Endothelial cell of umbilical vein (primary cell): Measurements from ENCODE around the gene CNGB1. TPM values are rescaled to one million over a fixed set of nuclear protein-coding genes. Genes with fewer than 3 reads are reported as not detected.

Experiments
- BruUV-seq: library from RNA; stranded (reverse); fragments of 400-500 nt; replicated peaks from 2 replicates; lab custom pipeline; 2021; lab: Mats Ljungman, UMichigan
- CTCF ChIA-PET: fragments of 300-600, 350-600 bp; sonication (Branson Sonifier 250); formaldehyde crosslinking; loops from one replicate; lab custom pipeline; 2021; ENCODE audit warnings: antibody characterized with exemption, inconsistent platforms; lab: Charles Lee
- POLR2A ChIA-PET: fragments of 300-600, 350-600 bp; sonication (Branson Sonifier 250); formaldehyde crosslinking; loops from one replicate; lab custom pipeline; 2021; ENCODE audit warnings: antibody characterized with exemption, inconsistent platforms; lab: Charles Lee
- DNase-seq: peaks from one replicate; pipeline ENCODE4 v3.0.0-alpha.2; 2011; ENCODE audit warnings: low read depth, low spot score
- FAIRE-seq: peaks from 2 replicates; lab custom pipeline; 2011; peaks lifted over from hg19 to GRCh38; lab: Jason Lieb, UNC
- H2AFZ ChIP-seq: 2 replicates; pipeline ENCODE4 v1.6.0; 2012; ENCODE audit warnings: low read depth, low read length, control low read depth, inconsistent platforms
- H3K27ac ChIP-seq: 2 replicates; pipeline ENCODE4 v1.5.1; 2011; ENCODE audit warnings: low read depth, mild to moderate bottlenecking, control low read depth, low read length, moderate library complexity; ENCODE audit not compliant: insufficient read depth
- H3K27me3 ChIP-seq, 2 experiments: 2 replicates each; pipeline versions ENCODE4 v1.6.0 to v1.6.1; 2011; ENCODE audit warnings: low read length in 2 of 2, mixed read lengths in 1 of 2; ENCODE audit not compliant: control insufficient read depth in 2 of 2, insufficient read depth in 2 of 2
- H3K36me3 ChIP-seq, 2 experiments: 2 replicates in 1 of 2; 3 replicates in 1 of 2; pipeline ENCODE4 v1.5.1; 2011; ENCODE audit warnings: low read length in 2 of 2, mild to moderate bottlenecking in 1 of 2, moderate library complexity in 1 of 2; ENCODE audit not compliant: control insufficient read depth in 2 of 2, insufficient read depth in 2 of 2; ENCODE audit errors: extremely low read depth in 1 of 2
- H3K4me1 ChIP-seq: 3 replicates; pipeline ENCODE4 v1.5.1; 2011; ENCODE audit warnings: mild to moderate bottlenecking, low read length; ENCODE audit not compliant: control insufficient read depth, insufficient read depth; ENCODE audit errors: extremely low read depth
- H3K4me2 ChIP-seq: 2 replicates; pipeline ENCODE4 v1.6.1; 2011; ENCODE audit warnings: low read length, control low read depth, mixed read lengths; ENCODE audit not compliant: insufficient read depth
- H3K4me3 ChIP-seq, 3 experiments: fragments of 200-600 bp in 1 of 3; sonication (generic), shearing (Covaris generic) in 1 of 3; replicated peaks in 1 of 3; 2 replicates each; pipeline ENCODE4 v1.5.1; 2011 to 2016; ENCODE audit warnings: control low read depth in 3 of 3, low read length in 3 of 3, mild to moderate bottlenecking in 2 of 3, inconsistent platforms in 1 of 3, low read depth in 1 of 3, moderate library complexity in 1 of 3; ENCODE audit not compliant: insufficient read depth in 1 of 3
- H3K79me2 ChIP-seq: 2 replicates; pipeline ENCODE4 v1.6.0; 2012; ENCODE audit warnings: low read length, inconsistent platforms; ENCODE audit not compliant: control insufficient read depth, insufficient read depth
- H3K9ac ChIP-seq: replicated peaks from 2 replicates; pipeline ENCODE3; 2011; ENCODE audit warnings: low read length, control low read depth; ENCODE audit not compliant: insufficient read depth; ENCODE audit errors: extremely low read depth
- H3K9me1 ChIP-seq: replicated peaks from 3 replicates; pipeline ENCODE4 v1.6.0; 2011; ENCODE audit warnings: mild to moderate bottlenecking, low read length; ENCODE audit not compliant: control insufficient read depth, insufficient read depth; ENCODE audit errors: extremely low read depth
- H3K9me3 ChIP-seq: replicated peaks from 2 replicates; pipeline ENCODE4 v1.5.1; 2012; ENCODE audit warnings: low read length, inconsistent platforms; ENCODE audit not compliant: control insufficient read depth, insufficient read depth
- H4K20me1 ChIP-seq: replicated peaks from 2 replicates; pipeline ENCODE3; 2011; ENCODE audit warnings: mild to moderate bottlenecking, low read length; ENCODE audit not compliant: control insufficient read depth, insufficient read depth; ENCODE audit errors: extremely low read depth
- EZH2 ChIP-seq: IDR thresholded peaks from 2 replicates; pipeline ENCODE4 v1.6.1; 2012; ENCODE audit warnings: borderline replicate concordance, low read depth, mild to moderate bottlenecking, moderate library complexity, low read length, inconsistent platforms; ENCODE audit not compliant: severe bottlenecking
- FOS ChIP-seq: IDR thresholded peaks from 2 replicates; pipeline ENCODE4 v1.6.1; 2011; ENCODE audit warnings: mild to moderate bottlenecking, low read length, moderate library complexity, borderline replicate concordance; ENCODE audit not compliant: insufficient read depth
- GATA2 ChIP-seq: IDR thresholded peaks from 2 replicates; pipeline ENCODE4 v1.7.0; 2011; ENCODE audit warnings: low read depth, mild to moderate bottlenecking, moderate library complexity, mixed read lengths, low read length; ENCODE audit not compliant: insufficient read length, insufficient read depth
- JUN ChIP-seq: IDR thresholded peaks from 2 replicates; pipeline ENCODE4 v1.6.1; 2011; ENCODE audit warnings: borderline replicate concordance, low read depth; ENCODE audit not compliant: insufficient read length, insufficient read depth
- MYC ChIP-seq: IDR thresholded peaks from one replicate; pipeline ENCODE4 v1.6.1; 2011; ENCODE audit warnings: mild to moderate bottlenecking, low read depth, low read length
- POLR2A ChIP-seq: IDR thresholded peaks from 2 replicates; pipeline ENCODE4 v1.6.1; 2012; ENCODE audit warnings: low read depth, mild to moderate bottlenecking, control low read depth, low read length
- POLR2AphosphoS5 ChIP-seq: IDR thresholded peaks from 2 replicates; pipeline ENCODE4 v1.6.1; 2012; ENCODE audit warnings: low read depth, mild to moderate bottlenecking, control low read depth, low read length, moderate library complexity; ENCODE audit not compliant: insufficient read depth
- dilution Hi-C: fragments of 300-500 bp; cut with MboI; formaldehyde crosslinking; loops from one replicate; pipeline ENCODE4 v1.15.0; 2019; ENCODE audit warnings: low sequenced_read_pairs; ENCODE audit not compliant: extremely low pct_ligation_motif_present
- intact Hi-C: fragments of 100-400 bp; cut with micrococcal nuclease; formaldehyde crosslinking; loops from one replicate; pipeline ENCODE4 v1.10.0; 2022
- polyA plus RNA-seq, 4 experiments: library from polyadenylated mRNA; depleted of rRNA in 3 of 4; stranded (reverse) in 3 of 4; unstranded in 1 of 4; fragments of >200 nt; gene quantifications; 2 replicates each; pipeline versions ENCODE4 v1.2.1 to v1.2.3, GENCODE V29; 2011 to 2012; ENCODE audit warnings: missing spikeins in 1 of 4
- total RNA-seq: library from RNA; stranded (reverse); gene quantifications from 2 replicates; pipeline ENCODE4 v1.2.3, GENCODE V29; 2021
- TF ChIP-seq, protein P1 (sequence below): IDR thresholded peaks from 2 replicates; pipeline ENCODE4 v1.6.1; 2011; ENCODE audit not compliant: insufficient read depth, insufficient read length
- TF ChIP-seq, protein P2 (sequence below), 2 donors: IDR thresholded peaks; 1 replicate in 1 of 2; 2 replicates in 1 of 2; pipeline ENCODE4 v1.5.1; 2011; ENCODE audit warnings: low read length in 2 of 2, mild to moderate bottlenecking in 2 of 2, moderate library complexity in 2 of 2, control low read depth in 1 of 2, inconsistent platforms in 1 of 2, low read depth in 1 of 2; ENCODE audit not compliant: insufficient read depth in 1 of 2; ENCODE audit errors: extremely low read depth in 1 of 2

Gene CNGB1
- total and polyA plus RNA-seq, 2 donors (not counting 3 experiments of a cell fraction or from before 2014, with no cell fraction given), result not detected

DNA sequence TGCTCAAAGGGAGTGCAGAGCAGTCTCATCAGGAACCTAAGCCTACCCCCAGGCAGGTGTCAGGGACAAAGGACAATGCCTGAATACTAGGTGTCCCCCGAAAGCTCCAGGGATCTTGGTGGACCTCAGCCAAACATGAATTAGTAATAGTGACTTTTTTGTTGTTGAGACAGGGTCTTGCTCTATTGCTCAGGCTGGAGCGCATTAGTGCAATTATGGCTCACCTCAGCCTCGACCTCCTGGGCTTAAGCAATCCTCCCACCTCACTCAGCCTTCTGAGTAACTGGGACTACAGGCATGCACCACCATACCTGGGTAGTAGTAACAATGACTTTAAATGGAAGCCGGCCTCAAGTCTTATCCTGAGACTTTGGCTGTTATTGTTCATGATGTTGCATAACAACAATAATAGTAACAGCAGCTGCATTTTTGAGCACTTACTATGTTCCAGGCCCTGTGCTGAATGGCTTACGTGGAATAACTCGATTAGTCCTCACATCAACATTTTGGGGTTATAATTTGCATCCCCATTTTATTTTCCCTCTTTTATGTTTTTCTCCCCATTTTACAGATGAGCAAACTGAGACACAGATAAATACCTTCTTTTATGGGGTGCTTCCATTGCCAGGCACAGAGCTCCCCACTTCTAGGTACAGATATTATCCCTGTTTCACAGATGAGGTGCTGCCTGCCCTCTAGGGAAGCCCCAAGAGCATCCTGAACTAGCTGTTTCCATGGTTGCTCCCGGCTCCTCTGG, 19.5 kb downstream of the CNGB1 start:
- no TSS peak for BruUV-seq
- dilution Hi-C loops, result no loop called here
- intact Hi-C loops, result no loop called here
- Histone ChIP-seq H3K27me3 (no peaks in the 10 kb centered on the region), H3K4me3 (no peak overlapping the region), H3K79me2 (no peaks in the 10 kb centered on the region), H3K36me3 (no peaks in the 10 kb centered on the region), H3K4me1 (no peaks in the 10 kb centered on the region), H2AFZ (no peak overlapping the region), H3K9me3 (no peaks in the 10 kb centered on the region), H3K9ac (no peak overlapping the region), H3K27ac (no peak overlapping the region), H3K9me1 (no peaks in the 10 kb centered on the region), H3K4me2 (no peak overlapping the region), H4K20me1 (no peaks in the 10 kb centered on the region)
- no peak for TF ChIP-seq JUN
- CTCF ChIA-PET, result interaction anchor here (1.7 kb wide), 1 partner anchor 12 kb away, joined by 4 read pairs; no protein-coding TSS in a partner anchor
- no peak for FAIRE-seq
- DNase-seq, result no peak
- POLR2A ChIA-PET, result no interaction called here

- no peak overlapping the region for H3K27ac ChIP-seq
- DNase-seq, result no peak
- no peaks in the 10 kb centered on the region for H3K36me3 ChIP-seq
- no peaks in the 10 kb centered on the region for H3K9me3 ChIP-seq
- H3K79me2 ChIP-seq, result no peaks in the 10 kb centered on the region
- H3K4me2 ChIP-seq, result no peak overlapping the region
- no peaks in the 10 kb centered on the region for H3K4me1 ChIP-seq
- CTCF ChIA-PET, result interaction anchor here (1.7 kb wide), 1 partner anchor 11 kb away, joined by 4 read pairs; no protein-coding TSS in a partner anchor
- no peaks in the 10 kb centered on the region for H4K20me1 ChIP-seq
- no TSS peak for BruUV-seq
- no peak overlapping the region for H3K9ac ChIP-seq
- dilution Hi-C loops (no loop called here), intact Hi-C loops (no loop called here)
- POLR2A ChIA-PET, result no interaction called here
- no peaks in the 10 kb centered on the region for H3K9me1 ChIP-seq
- no peak overlapping the region for H3K4me3 ChIP-seq
- no peak overlapping the region for H2AFZ ChIP-seq
- TF ChIP-seq JUN (no peak), POLR2AphosphoS5 (no peak), POLR2A (no peak), MYC (no peak), EZH2 (no peak), GATA2 (no peak), FOS (no peak)
- TF ChIP-seq, protein P1, sequence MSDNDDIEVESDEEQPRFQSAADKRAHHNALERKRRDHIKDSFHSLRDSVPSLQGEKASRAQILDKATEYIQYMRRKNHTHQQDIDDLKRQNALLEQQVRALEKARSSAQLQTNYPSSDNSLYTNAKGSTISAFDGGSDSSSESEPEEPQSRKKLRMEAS, result no peak
- TF ChIP-seq, protein P2, sequence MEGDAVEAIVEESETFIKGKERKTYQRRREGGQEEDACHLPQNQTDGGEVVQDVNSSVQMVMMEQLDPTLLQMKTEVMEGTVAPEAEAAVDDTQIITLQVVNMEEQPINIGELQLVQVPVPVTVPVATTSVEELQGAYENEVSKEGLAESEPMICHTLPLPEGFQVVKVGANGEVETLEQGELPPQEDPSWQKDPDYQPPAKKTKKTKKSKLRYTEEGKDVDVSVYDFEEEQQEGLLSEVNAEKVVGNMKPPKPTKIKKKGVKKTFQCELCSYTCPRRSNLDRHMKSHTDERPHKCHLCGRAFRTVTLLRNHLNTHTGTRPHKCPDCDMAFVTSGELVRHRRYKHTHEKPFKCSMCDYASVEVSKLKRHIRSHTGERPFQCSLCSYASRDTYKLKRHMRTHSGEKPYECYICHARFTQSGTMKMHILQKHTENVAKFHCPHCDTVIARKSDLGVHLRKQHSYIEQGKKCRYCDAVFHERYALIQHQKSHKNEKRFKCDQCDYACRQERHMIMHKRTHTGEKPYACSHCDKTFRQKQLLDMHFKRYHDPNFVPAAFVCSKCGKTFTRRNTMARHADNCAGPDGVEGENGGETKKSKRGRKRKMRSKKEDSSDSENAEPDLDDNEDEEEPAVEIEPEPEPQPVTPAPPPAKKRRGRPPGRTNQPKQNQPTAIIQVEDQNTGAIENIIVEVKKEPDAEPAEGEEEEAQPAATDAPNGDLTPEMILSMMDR (IDR thresholded peaks at IDR 0.05; ENCODE audit: extremely low read depth in 1 of 2, insufficient read depth in 1 of 2, low read depth in 1 of 2, low read length in 2 of 2), result no peak
- no peaks in the 10 kb centered on the region for H3K27me3 ChIP-seq
- FAIRE-seq, result no peak
Measured at GRCh38 chr16:57950382-57950781, 20.5 kb downstream of the CNGB1 start.
